Left lung (tissue), 10 donors: ENCODE data around the gene FOXL3. TPM values are rescaled to one million over a fixed set of nuclear protein-coding genes. Genes with fewer than 3 reads are reported as not detected.
A peak's percentile ranks its signal among the peaks of the same experiment; 100 is the strongest.
"Not testable (repeated sequence)": the region's sequence is repeated elsewhere in the genome, so short reads cannot be mapped to it uniquely, and the experiment has no call there.

Experiments used
- ATAC-seq: fragments of 200-7000 bp; cut with Tn5 transposase; one replicate; pipeline ENCODE4 v1.9.1; 2020; ENCODE audit warnings: moderate library complexity
- DNase-seq, 4 donors: peaks; one replicate each; pipeline ENCODE4 v3.0.0-alpha.2; 2013 to 2020
- H3K27ac ChIP-seq, 2 donors: fragments of 200-600 bp; sonication (generic) in 1 of 2; one replicate each; pipeline versions ENCODE4 v1.5.0 to v1.8.0; 2020 to 2021
- H3K27me3 ChIP-seq, 2 donors: fragments of 200-600 bp; sonication (generic) in 1 of 2; one replicate each; pipeline versions ENCODE4 v1.5.0 to v1.8.0; 2020 to 2021
- H3K36me3 ChIP-seq, 2 donors: fragments of 200-600 bp; sonication (generic) in 1 of 2; one replicate each; pipeline versions ENCODE4 v1.5.0 to v1.8.0; 2020 to 2021
- H3K4me1 ChIP-seq, 2 donors: fragments of 200-600 bp; one replicate each; pipeline ENCODE4 v1.8.0; 2021
- H3K4me3 ChIP-seq, 2 donors: fragments of 200-600 bp; sonication (generic) in 1 of 2; one replicate each; pipeline versions ENCODE4 v1.5.0 to v1.8.0; 2020 to 2021; ENCODE audit warnings: mild to moderate bottlenecking in 1 of 2
- H3K9me3 ChIP-seq, 2 donors: fragments of 200-600 bp; sonication (generic) in 1 of 2; one replicate each; pipeline versions ENCODE4 v1.5.0 to v1.8.0; 2020 to 2021
- intact Hi-C, 2 donors: fragments of 100-400 bp; cut with DNase I; formaldehyde crosslinking; loops; one replicate each; pipeline versions ENCODE4 v1.11.2 to v1.14.2; 2022
- polyA plus RNA-seq, 6 donors: library from polyadenylated mRNA; unstranded; fragments of 120-200 nt; gene quantifications; one replicate each; pipeline ENCODE4 v1.2.1, GENCODE V29; 2013; ENCODE audit not compliant: insufficient read length in 6 of 6
- total RNA-seq, 2 donors: library from RNA; stranded (reverse); fragmentation: NEBNext Ultra II Directional; extraction: Animal tissue kit (Norgen Biotek cat#: 25700); gene quantifications; one replicate each; pipeline ENCODE4 v1.2.1, GENCODE V29; 2021
- TF ChIP-seq, protein P1 (sequence below), 2 donors: fragments of 200-600 bp; sonication (generic) in 1 of 2; IDR thresholded peaks; one replicate each; pipeline versions ENCODE4 v1.5.0 to v1.8.0; 2021; ENCODE audit warnings: antibody characterized with exemption in 2 of 2
- donor health status: DM: no; HTN: yes; CAD: no.
- donor health status: DM: no; HTN: no; CAD: no.

Gene FOXL3
- total and polyA plus RNA-seq, 8 donors = not detected

DNA sequence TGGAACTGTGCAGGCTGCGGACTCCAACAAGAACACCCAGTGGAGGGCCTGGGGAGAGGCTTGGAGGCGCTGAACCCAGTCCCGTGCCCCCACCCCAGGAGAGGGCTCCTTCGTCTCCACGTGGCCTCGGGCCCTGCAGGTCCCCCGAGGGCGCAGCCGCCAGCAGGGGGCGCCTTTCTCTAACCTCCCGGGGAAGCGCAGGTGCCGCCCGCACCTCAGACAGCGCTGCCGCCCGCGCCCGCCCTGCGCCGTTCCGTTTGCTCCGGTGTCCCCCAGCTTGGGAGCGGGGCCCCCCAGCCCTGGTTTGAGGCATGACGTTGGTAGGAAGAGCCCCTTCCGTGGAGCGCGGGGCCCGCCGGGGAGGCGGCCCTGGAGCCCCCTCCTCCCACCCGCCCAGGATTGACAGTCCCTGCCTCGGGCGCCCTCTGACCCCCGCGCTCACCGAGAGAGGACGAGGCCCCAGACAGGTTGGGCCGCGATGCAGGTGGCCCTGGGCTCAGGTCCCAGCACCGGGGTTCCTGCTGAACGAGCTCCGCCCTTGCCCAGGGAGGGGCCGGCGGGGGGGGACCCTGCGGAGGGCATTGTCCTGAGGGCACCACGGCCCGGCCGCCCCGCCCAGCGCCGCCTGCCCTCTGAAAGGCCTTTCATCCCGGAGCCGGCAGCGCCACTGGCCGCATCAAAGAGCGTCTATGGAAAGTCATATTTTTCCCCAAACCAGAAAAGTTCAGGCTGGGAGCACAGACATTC lies 42.8 kb downstream of the FOXL3 start:
- no peaks in the 10 kb centered on the region for H3K36me3 ChIP-seq
- ATAC-seq (peak; percentile 95), DNase-seq (peak; percentile 58 to 94 (median 78))
- peaks cover 7 to 15% of the 10 kb centered on the region in 2 donors for H3K4me1 ChIP-seq
- H3K27me3 ChIP-seq = peaks cover 0 to 15% of the 10 kb centered on the region in 2 donors
- peak overlapping the region; percentile 17 to 27 for H3K4me3 ChIP-seq
- H3K9me3 ChIP-seq = no peaks in the 10 kb centered on the region
- intact Hi-C loops = no loop called here
- H3K27ac ChIP-seq = peak overlapping the region; percentile 45 to 56
- TF ChIP-seq, protein P1, sequence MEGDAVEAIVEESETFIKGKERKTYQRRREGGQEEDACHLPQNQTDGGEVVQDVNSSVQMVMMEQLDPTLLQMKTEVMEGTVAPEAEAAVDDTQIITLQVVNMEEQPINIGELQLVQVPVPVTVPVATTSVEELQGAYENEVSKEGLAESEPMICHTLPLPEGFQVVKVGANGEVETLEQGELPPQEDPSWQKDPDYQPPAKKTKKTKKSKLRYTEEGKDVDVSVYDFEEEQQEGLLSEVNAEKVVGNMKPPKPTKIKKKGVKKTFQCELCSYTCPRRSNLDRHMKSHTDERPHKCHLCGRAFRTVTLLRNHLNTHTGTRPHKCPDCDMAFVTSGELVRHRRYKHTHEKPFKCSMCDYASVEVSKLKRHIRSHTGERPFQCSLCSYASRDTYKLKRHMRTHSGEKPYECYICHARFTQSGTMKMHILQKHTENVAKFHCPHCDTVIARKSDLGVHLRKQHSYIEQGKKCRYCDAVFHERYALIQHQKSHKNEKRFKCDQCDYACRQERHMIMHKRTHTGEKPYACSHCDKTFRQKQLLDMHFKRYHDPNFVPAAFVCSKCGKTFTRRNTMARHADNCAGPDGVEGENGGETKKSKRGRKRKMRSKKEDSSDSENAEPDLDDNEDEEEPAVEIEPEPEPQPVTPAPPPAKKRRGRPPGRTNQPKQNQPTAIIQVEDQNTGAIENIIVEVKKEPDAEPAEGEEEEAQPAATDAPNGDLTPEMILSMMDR (IDR thresholded peaks at IDR 0.05) = peak; percentile 88 to 92

DNA sequence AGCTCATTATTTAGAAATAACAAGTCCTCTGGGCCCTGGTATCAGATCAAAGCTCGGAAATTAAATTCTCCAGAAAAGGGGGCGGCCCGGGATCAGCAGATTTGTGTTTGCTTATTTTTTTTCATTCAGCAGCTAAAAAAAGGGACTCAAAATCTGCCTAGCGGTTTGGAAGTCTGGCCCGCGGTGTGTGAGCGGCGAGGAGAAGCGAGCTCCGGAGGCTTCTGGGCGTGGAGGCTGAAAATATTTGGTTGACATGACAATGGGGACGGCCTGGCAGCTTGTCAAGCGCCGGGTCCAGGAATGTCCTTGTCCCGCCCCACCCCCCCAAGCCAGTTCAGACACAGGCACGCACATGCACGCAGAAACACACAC lies 43.4 kb downstream of the FOXL3 start:
- Histone ChIP-seq H3K9me3 (no peaks in the 10 kb centered on the region), H3K27ac (peak overlapping the region; percentile 45 to 56), H3K36me3 (no peaks in the 10 kb centered on the region), H3K4me1 (peaks cover 7 to 15% of the 10 kb centered on the region in 2 donors), H3K27me3 (peaks cover 0 to 15% of the 10 kb centered on the region in 2 donors), H3K4me3 (peak overlapping the region; percentile 17 to 27)
- DNase-seq (peak; percentile 64 to 76 (median 69)), ATAC-seq (peak; percentile 57)
- intact Hi-C loops = no loop called here
- TF ChIP-seq, protein P1 (IDR thresholded peaks at IDR 0.05) = no peak

DNA sequence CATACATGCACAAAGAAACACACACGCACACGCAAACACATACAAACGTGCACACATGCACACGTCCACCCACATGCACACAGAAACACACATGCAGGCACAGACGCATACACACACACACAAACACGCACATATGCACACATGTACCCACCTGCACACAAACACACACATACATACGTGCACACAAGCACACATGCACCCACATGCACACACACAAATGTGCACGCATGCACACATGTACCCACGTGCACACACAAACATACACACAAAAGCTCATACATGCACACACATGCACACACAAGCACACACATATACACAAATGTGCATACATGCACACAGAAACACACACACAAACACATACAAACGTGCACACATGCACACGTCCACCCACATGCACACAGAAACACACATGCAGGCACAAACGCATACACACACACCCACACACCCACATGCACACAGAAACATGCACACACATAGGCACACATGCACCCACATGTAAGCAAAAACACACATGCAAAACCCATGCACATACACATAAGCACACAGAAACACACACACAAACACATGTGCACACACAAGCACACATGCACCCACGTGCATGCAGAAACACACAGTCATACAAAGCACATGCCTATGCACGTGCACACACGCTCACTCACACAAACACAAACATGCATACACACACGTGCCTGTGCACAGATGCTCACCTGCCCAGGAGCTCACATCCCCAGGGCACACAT lies 44.8 kb downstream of the FOXL3 start:
- DNase-seq (no peak), ATAC-seq (no peak)
- Histone ChIP-seq H3K4me1 (peaks cover 7 to 15% of the 10 kb centered on the region in 2 donors), H3K27ac (no peak overlapping the region), H3K27me3 (peaks cover 0 to 15% of the 10 kb centered on the region in 2 donors), H3K9me3 (no peaks in the 10 kb centered on the region), H3K36me3 (no peaks in the 10 kb centered on the region), H3K4me3 (no peak overlapping the region)
- TF ChIP-seq, protein P1 (IDR thresholded peaks at IDR 0.05) = no peak
- intact Hi-C loops = no loop called here

DNA sequence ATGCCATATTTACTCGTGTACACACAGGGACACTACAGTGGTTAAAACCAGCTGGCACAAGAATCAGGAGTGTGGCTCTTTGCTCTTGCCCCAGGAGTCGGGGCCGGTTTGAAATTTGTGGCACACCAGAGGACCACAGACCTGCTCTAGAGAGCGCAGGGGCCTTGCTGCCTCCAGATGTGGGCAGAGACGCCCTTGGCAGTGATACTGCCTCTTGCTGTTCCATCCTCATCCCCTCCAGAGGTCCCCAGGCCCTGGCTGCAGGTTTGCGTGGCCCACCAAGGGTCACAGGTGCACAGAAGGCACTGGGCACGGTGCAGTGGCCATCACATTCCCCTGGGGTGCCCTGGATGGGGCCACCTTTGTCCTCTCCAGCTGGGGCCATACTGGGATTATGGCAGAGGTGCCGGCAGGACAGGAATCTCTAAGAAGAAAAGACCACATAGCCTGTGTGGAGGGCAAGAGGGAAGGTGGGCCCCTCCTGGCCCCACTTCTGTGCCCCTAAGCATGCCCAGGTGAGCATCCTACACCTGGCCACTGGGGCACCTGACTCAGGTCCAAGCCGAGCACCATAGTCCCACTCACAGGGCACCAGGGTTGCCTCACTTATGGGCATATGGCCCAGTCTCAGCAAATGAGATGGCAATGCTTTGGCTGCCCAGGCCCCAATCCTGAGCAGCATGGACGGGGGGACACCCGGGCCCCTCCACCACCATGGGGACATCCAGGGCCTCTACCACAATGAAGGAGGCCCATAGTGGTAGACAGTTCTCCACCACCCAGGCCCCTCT lies 45.6 kb downstream of the FOXL3 start:
- H3K27me3 ChIP-seq = peaks cover 0 to 15% of the 10 kb centered on the region in 2 donors
- intact Hi-C loops = no loop called here
- no peak overlapping the region for H3K27ac ChIP-seq
- ATAC-seq (no peak), DNase-seq (peak in 1 of 4 donors; percentile 50)
- TF ChIP-seq, protein P1 (IDR thresholded peaks at IDR 0.05) = no peak
- no peaks in the 10 kb centered on the region for H3K36me3 ChIP-seq
- no peak overlapping the region for H3K4me3 ChIP-seq
- H3K9me3 ChIP-seq = no peaks in the 10 kb centered on the region
- H3K4me1 ChIP-seq = peaks cover 7 to 15% of the 10 kb centered on the region in 2 donors

DNA sequence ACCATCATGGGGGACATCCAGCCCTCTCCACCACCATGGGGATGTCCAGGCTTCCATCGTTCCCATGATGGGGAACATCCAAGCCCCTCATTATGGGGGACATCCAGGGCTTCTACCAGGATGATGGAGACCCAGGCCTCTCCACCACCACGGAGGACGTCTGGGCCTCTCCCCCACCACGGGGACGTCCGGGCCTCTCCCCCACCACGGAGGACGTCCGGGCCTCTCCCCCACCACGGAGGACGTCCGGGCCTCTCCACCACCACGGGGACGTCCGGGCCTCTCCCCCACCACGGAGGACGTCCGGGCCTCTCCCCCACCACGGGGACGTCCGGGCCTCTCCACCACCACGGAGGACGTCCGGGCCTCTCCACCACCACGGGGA lies 46.2 kb downstream of the FOXL3 start:
- H3K4me3 ChIP-seq, ATAC-seq, H3K36me3 ChIP-seq, H3K27ac ChIP-seq, H3K9me3 ChIP-seq, intact Hi-C loops: not testable (repeated sequence)
- H3K4me1 ChIP-seq = peaks cover 7 to 15% of the 10 kb centered on the region in 2 donors
- DNase-seq = peak in 1 of 4 donors; percentile 31
- H3K27me3 ChIP-seq = peaks cover 0 to 15% of the 10 kb centered on the region in 2 donors
